Muscle of leg (tissue), 11 donors: ENCODE measurements around the gene GRK2. TPM values are rescaled to one million over a fixed set of nuclear protein-coding genes. Genes with fewer than 3 reads are reported as not detected.

Experiments
- DNase-seq: peaks from one replicate; pipeline ENCODE4 v3.0.0; 2013
- H3K27ac ChIP-seq: one replicate; pipeline ENCODE4 v1.5.1; 2013; ENCODE audit warnings: mild to moderate bottlenecking, low read length, control low read depth
- H3K27me3 ChIP-seq: one replicate; pipeline ENCODE4 v1.6.1; 2013; ENCODE audit warnings: low read length; ENCODE audit not compliant: control insufficient read depth, insufficient read depth
- H3K36me3 ChIP-seq: one replicate; pipeline ENCODE4 v1.6.1; 2013; ENCODE audit warnings: low read length; ENCODE audit not compliant: control insufficient read depth, insufficient read depth
- H3K4me1 ChIP-seq: one replicate; pipeline ENCODE4 v1.6.1; 2013; ENCODE audit warnings: low read length; ENCODE audit not compliant: control insufficient read depth, insufficient read depth
- H3K4me3 ChIP-seq: one replicate; pipeline ENCODE4 v1.5.1; 2013; ENCODE audit warnings: low read length, control low read depth
- H3K9me3 ChIP-seq: replicated peaks from 2 replicates; pipeline ENCODE4 v1.6.1; 2013; ENCODE audit warnings: low read depth, low read length; ENCODE audit not compliant: control insufficient read depth
- WGBS: methylation state at CpG from one replicate; pipeline ENCODE4 v1.1.5; 2013; ENCODE audit warnings: missing lambda C conversion rate; ENCODE audit not compliant: insufficient coverage; 5-methylcytosine and 5-hydroxymethylcytosine counted together
- polyA plus RNA-seq, 8 donors: library from polyadenylated mRNA; unstranded; fragments of 120-200 nt; gene quantifications; one replicate each; pipeline versions ENCODE4 v1.2.1 to v1.2.3, GENCODE V29; 2013; ENCODE audit warnings: inconsistent platforms in 1 of 8, low replicate concordance in 1 of 8; ENCODE audit not compliant: insufficient read length in 8 of 8, insufficient read depth in 1 of 8
- total RNA-seq: library from RNA; stranded (reverse); fragments of 120-200 nt; gene quantifications from one replicate; pipeline ENCODE4 v1.2.4, GENCODE V29; 2013

Gene GRK2
- total and polyA plus RNA-seq, 9 donors = 31.7 to 62.9 (median 58.3) TPM

DNA sequence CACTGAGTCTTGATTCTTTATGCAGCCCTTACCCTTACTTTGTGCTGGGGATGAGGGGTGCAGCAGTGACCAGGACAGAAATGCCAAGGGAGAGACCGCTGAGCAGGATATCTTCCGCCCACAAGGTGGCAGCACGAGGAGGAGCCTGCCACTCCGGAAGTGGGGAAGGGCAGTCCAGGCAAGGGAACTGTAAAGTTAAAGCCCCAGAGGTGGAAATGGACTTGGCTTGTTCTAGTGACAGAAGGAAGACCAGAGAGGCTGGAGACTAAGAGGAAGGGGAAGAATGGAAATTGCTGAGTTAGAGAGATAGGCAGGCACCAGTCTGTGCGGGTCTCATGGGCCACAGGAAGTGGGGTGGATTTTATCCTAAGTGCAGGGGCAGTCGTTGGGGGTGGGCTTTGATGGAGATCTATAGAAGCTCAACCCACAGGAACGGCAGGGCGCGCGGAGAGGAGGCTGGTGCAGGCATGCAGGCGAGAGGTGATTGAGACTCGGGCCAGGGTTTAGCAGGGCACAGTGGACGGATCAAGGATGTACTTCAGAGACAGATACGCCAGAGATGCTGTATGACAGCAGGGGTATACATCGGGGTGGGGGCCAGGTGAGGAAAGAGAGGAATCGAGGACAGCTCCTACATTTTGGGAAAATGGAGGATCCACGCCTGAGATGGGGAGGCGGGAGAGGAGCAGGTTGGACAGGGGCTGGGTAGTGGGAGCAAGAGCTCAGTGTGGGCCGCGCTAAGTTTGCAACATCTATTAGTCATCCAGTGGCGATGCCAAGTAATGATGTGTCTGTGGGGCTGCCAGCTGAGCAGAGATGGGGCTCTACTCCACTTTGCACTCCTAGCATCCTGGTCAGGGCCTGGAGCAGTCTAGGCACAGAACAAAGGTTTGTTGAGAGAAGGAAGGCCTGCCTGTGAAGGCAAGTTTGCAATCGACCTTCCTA lies 3.3 kb upstream of the GRK2 start:
- WGBS = 37% methylated on average over 17 of the region's 22 CpGs
- Histone ChIP-seq H3K27me3 (no peaks in the 10 kb centered on the region), H3K27ac (peak overlapping the region; percentile 55), H3K4me3 (no peak overlapping the region), H3K36me3 (peaks cover 10% of the 10 kb centered on the region), H3K4me1 (peaks cover 40% of the 10 kb centered on the region), H3K9me3 (no peaks in the 10 kb centered on the region)
- DNase-seq = peak; percentile 87

DNA sequence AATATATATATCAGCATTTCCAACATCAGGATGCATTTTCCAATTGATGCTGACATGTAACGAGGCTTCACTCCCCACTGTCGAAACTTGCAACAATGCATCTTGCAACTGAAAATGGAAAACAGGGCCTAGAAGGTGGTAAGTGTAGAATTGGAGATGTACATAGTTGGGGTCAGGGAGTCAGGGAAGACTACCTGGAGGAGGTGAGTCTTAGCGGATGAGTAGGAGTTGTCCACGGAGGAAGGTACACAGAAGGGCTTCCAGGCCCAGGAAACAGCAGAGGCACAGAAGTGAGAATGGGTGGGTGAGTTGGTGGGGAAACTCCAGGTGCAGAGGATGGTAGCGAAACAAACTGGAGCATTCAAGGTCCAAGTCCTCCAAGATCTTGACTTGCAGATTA lies 2.0 kb upstream of the GRK2 start:
- 100% methylated on average over 5 of the region's 5 CpGs for WGBS
- Histone ChIP-seq H3K4me3 (no peak overlapping the region), H3K36me3 (peaks cover 17% of the 10 kb centered on the region), H3K4me1 (peaks cover 52% of the 10 kb centered on the region), H3K9me3 (no peaks in the 10 kb centered on the region), H3K27ac (no peak overlapping the region), H3K27me3 (no peaks in the 10 kb centered on the region)
- DNase-seq = no peak

DNA sequence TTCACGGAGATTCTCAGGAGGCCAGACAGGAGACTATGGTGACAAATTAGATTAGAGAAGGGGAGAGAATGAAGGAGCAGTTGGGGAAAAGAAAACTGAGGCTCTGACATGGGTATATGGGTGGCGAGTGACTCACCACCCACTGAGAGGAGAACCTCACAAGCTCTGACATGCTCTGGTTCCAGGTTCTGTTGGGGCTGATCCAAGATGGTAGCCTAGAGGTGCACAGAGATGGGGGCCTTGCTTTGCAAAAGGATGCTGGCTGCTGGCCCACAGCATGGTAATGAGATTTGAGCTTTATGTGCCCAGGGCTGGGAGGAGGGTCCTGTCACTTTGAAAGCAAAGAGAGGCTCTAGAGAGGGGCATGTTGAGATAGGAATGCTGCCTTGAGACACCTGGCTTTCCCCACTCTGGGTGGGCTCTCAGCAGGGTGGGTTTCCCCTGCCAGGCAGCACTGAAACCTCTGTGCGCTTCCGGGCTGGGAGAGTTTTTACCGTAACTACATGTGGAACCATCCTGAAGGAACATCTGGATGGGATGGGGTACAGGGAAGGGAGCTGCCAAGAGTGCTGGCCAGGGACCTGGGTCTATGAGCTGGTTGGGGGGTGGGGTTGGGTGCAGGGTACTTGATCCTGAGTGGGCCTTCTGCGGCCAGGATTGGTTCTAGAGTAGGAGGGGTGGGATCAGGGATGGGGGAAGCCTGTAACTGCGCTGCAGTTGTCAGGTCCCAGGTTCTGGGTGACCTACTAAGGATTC lies 1.2 kb upstream of the GRK2 start:
- Histone ChIP-seq H3K9me3 (no peaks in the 10 kb centered on the region), H3K4me3 (no peak overlapping the region), H3K36me3 (peaks cover 23% of the 10 kb centered on the region), H3K4me1 (peaks cover 60% of the 10 kb centered on the region), H3K27ac (no peak overlapping the region), H3K27me3 (no peaks in the 10 kb centered on the region)
- no peak for DNase-seq
- 91% methylated on average over 6 of the region's 7 CpGs for WGBS

DNA sequence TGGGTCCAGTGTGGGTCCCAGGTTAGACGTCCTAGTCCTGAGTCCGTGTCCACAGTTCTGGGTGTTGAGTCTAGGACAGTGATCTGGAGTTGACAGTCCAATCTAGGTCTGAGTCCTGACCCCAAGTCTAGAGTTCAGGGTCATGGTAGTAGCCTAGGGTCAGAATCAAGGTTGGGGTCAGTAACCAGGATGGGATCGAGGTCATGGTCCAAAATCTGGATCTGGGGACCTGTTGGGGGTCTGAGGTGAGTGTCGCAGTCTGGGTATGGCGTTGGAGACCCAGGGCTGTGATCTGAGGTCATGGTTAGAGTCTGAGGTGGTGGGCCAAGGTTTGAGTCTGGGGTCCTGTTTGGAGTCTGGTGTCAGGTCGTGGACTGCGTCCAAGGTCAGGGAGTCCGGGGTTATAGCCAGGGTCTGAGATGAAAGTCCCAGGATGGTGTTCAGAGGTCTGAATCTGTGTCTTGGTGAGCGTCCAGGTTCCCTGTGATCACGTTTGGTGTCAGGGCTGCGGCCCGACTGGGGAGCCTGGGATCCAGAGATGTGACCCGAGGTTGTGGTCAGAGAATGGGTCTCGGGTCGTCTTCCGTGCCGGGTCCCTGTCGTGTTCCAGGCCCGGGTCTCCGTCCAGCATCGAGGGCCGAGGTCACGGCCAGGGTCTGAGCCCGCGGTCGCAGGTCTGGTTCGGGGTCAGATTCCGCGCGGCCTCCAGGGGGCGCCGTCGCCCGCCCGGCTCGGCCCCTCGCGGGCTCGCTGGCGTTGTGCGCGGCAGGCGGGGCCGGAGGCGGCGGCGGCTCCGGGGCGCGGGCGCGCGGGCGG lies 432 bp upstream of the GRK2 start:
- Histone ChIP-seq H3K9me3 (no peaks in the 10 kb centered on the region), H3K27me3 (no peaks in the 10 kb centered on the region), H3K4me1 (peaks cover 68% of the 10 kb centered on the region), H3K36me3 (peaks cover 23% of the 10 kb centered on the region), H3K27ac (peak overlapping the region; percentile 55), H3K4me3 (peak overlapping the region; percentile 28)
- peak; percentile 84 for DNase-seq
- WGBS = 11% methylated on average over 53 of the region's 54 CpGs

DNA sequence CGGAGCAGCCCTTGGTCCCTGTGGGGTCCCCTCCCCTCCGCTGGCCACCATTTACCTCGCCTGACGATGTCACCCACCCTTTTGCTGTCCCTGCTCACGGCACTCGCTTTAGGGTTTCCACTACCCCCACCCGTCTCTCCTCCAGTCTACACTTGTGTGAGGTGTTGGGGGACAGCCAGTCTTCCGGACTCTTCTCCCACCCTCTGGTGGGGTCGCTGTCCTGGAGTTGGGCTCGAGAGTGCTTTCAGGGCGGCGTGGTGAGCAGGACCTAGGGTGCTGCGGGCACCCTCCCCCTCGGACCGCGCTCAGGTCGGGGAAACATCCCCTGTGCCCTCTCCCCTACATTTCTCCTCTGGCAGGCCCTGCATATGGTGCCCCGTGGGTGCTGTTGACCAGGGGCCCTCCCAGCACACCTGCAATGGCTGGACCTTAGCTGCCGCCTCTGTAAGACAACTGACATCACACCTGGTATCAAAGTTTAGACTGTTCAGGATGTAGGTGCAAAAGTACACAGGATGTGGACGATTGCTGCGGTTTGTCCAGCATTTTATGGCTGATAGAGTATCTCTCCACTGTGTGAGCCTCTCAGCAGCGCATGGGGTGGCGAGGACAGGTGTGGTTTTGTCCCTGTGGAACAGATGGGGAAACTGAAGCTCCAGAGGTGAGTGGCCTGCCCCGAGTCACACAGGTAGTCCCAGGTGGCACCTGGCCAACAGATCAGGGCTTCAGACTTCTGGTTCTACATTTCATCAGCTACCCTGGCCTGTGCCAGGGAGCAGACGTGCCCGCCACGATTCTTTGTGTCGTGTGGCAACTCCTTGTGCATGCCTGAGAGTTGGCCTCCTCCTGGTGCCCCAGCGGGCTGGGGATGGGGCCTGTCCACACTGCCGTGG lies 1.2 kb downstream of the GRK2 start:
- H3K27ac ChIP-seq = peak overlapping the region; percentile 51
- H3K27me3 ChIP-seq = no peaks in the 10 kb centered on the region
- peaks cover 70% of the 10 kb centered on the region for H3K4me1 ChIP-seq
- DNase-seq = no peak
- H3K9me3 ChIP-seq = no peaks in the 10 kb centered on the region
- H3K4me3 ChIP-seq = peak overlapping the region; percentile 84
- 28% methylated on average over 21 of the region's 30 CpGs for WGBS
- peaks cover 35% of the 10 kb centered on the region for H3K36me3 ChIP-seq

DNA sequence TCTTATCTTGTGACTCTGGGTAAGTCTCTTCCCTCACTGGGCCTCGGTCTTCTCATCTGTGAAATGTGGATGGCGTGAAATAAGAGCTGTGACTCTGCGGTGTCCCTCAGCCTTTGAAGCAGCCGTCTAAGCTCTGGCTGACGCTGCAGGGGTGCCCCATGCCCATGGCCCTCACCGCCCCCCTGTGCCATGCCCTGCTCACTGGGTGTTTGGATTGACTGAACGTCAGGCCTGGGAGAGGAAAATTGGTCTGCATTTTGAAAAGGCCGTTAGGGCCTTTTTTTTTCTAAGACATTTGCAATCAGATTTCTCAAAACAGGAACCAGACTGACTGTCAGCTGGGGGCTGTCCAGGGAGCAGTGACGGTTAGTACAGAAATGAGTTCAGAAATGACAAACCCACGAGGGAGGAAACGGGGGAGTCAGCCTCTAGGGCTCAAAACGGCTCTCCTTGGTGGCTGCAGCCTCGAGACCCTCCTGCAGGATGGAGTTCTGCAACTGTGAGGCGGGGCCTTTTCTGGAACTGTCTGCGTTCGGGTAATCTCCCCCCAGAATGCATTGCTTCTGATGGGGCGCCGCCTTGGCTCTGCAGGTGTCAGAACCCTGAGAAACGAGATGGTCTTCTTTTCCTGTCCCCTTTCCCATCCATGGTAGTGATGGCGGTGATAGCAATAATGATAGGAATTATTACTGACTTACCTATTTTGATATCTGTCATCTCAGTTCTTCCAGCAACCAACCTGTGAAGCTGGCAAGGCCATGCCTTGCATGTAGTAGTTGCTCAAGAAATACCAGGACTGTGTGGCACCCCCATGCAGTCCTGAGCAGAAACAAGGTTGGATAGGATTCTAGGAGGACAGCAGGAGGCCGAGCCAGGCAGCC lies 2.0 kb downstream of the GRK2 start:
- Histone ChIP-seq H3K27ac (peak overlapping the region; percentile 51), H3K36me3 (peaks cover 44% of the 10 kb centered on the region), H3K4me1 (peaks cover 70% of the 10 kb centered on the region), H3K4me3 (peak overlapping the region; percentile 84), H3K9me3 (no peaks in the 10 kb centered on the region), H3K27me3 (no peaks in the 10 kb centered on the region)
- no peak for DNase-seq
- WGBS = 55% methylated on average over 10 of the region's 21 CpGs

DNA sequence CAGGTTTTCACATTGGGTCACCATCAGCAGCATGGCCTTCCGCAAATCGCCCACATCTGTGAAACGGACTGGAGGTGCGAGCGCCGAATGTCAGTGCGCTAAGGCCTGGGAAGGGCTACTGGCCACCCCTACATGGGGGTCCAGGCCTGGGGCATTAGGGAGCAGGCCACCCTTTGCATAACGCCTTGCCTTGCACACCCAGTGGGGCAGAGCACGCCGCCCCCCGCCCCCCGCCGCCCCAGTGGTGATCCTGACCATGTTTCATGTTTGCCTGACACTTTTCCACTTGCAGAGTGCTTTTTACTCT lies 2.6 kb downstream of the GRK2 start:
- H3K9me3 ChIP-seq = no peaks in the 10 kb centered on the region
- no peaks in the 10 kb centered on the region for H3K27me3 ChIP-seq
- no peak overlapping the region for H3K4me3 ChIP-seq
- WGBS = 69% methylated on average over 10 of the region's 13 CpGs
- H3K4me1 ChIP-seq = peaks cover 73% of the 10 kb centered on the region
- peaks cover 44% of the 10 kb centered on the region for H3K36me3 ChIP-seq
- no peak overlapping the region for H3K27ac ChIP-seq
- DNase-seq = no peak

DNA sequence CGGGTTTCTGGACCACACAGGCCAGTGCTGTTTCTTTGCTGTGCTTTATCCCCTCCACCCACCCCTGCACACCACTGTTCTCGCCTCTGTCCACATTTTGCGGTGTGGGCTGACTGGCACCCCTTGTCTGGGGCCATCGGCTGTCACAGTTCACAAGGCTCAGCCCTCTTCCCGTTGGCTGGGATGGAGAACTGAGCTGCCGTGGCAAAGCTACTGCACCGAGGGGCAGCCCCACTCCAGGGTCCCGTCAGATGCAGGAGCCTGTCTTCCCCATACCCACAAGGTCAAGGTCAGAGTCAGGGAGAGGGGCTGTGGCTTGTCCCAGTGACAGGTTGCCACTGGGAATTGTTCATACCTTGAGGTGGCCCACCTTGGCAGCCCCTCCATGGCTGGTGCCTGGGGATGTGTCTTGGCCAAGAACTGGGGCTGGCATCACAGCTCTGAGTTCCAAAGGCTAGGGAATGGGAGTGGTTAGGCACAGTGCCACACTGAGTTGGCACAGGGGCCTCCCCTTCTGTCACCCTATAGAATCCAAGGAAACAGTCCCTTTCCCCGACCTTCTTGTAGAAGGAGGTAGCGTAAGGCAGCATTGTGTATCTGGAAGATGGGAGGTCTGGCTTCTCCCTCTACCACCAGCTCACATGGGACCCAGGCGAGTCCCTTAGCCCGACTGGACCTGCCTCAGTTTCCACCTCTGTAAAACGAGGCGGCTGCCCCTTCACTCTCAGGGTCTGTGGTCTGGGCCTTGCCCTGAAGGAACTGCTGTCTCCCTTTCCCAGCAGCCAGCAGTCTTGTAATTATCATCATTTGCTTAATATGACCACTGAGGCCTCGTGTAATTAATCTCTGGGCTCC lies 3.4 kb downstream of the GRK2 start:
- H3K4me1 ChIP-seq = peaks cover 79% of the 10 kb centered on the region
- DNase-seq = no peak
- 21% methylated on average over 10 of the region's 15 CpGs for WGBS

More for the DNA sequence above, 3.4 kb downstream of the GRK2 start:
- no peaks in the 10 kb centered on the region for H3K27me3 ChIP-seq
- H3K4me3 ChIP-seq = peak overlapping the region; percentile 18
- H3K9me3 ChIP-seq = no peaks in the 10 kb centered on the region
- peak overlapping the region; percentile 75 for H3K27ac ChIP-seq
- H3K36me3 ChIP-seq = peaks cover 44% of the 10 kb centered on the region
